ENCODE data around the gene ASPSCR1. TPM values are rescaled to one million over a fixed set of nuclear protein-coding genes. Genes with fewer than 3 reads are reported as not detected.

The ASPSCR1 gene
- total and polyA plus RNA-seq, 2 of the 8 experiments (the other 6 are each of a cell fraction or from before 2014, with no cell fraction given) = 33.3 to 43.7 TPM

- H3K56ac ChIP-seq (replicated peaks; ENCODE audit: insufficient read length, low read depth, low read length) = peak within 1 kb of the TSS; percentile 27
- H3K23me2 ChIP-seq (ENCODE audit: low read depth, low read length) = peaks cover 15% of the 10 kb centered on the region; the same call in 1 of the 2 replicates
- ChIA-PET CTCF (ENCODE audit: partially characterized antibody) (interaction anchor here (0.6 to 3.2 kb wide), 16 partner anchors 12 to 198 kb away, joined by 3 to 16 read pairs (median 4); partner anchors contain the start of genes CENPX, LRRC45 and NOTUM), POLR2A (ENCODE audit: partially characterized antibody) (interaction anchor here (0.8 to 14.6 kb wide), 21 partner anchors 8 to 226 kb away, joined by 3 to 150 read pairs (median 4); partner anchors contain the start of genes MYADML2, NPB, PCYT2 and PYCR1)
- peaks cover 0 to 12% (median 9%) of the 10 kb centered on the region in 4 experiments; a peak in 4 of 7 replicates for H3K27me3 ChIP-seq (replicated peaks in 1 of 4; ENCODE audit: control insufficient read depth in 3 of 4, extremely low read depth in 1 of 4, insufficient read depth in 3 of 4, low read length in 3 of 4)
- H3K14ac ChIP-seq (ENCODE audit: insufficient read length) = no peak within 1 kb of the TSS
- no peak within 1 kb of the TSS for H2BK15ac ChIP-seq (ENCODE audit: low read length)
- H4K5ac ChIP-seq (ENCODE audit: insufficient read length, low read depth, low read length) = peak within 1 kb of the TSS; percentile 54
- peak within 1 kb of the TSS; percentile 94 for H4K91ac ChIP-seq (replicated peaks; ENCODE audit: insufficient read length, low read length)
- peaks cover 0 to 1% (median 0%) of the 10 kb centered on the region in 4 experiments; a peak in 1 of 8 replicates for H3K36me3 ChIP-seq (ENCODE audit: control insufficient read depth in 2 of 4, insufficient read depth in 4 of 4, low read length in 3 of 4)
- peak within 1 kb of the TSS; percentile 67 to 89 (median 70) for H3K4me3 ChIP-seq (ENCODE audit: extremely low read depth in 1 of 4, insufficient read depth in 2 of 4, low read depth in 3 of 4, low read length in 4 of 4)
- H2BK12ac ChIP-seq (ENCODE audit: low read depth, low read length) = no peak within 1 kb of the TSS
- H3K79me1 ChIP-seq (ENCODE audit: low read depth, low read length) = peaks cover 24% of the 10 kb centered on the region
- H2AFZ ChIP-seq (ENCODE audit: low read length) = no peak within 1 kb of the TSS; the same call in 1 of the 2 replicates
- H3K4ac ChIP-seq (replicated peaks; ENCODE audit: insufficient read length, low read depth, low read length) = peak within 1 kb of the TSS; percentile 21
- peak within 1 kb of the TSS; percentile 71; the same call in 1 of the 2 replicates for H2AK5ac ChIP-seq (ENCODE audit: low read depth, low read length)
- peak within 1 kb of the TSS; percentile 17 for H3K23ac ChIP-seq (ENCODE audit: insufficient read length)
- peaks cover 6 to 35% of the 10 kb centered on the region in 2 experiments; a peak in 3 of 4 replicates for H3K79me2 ChIP-seq (ENCODE audit: control insufficient read depth in 1 of 2, insufficient read depth in 2 of 2, low read length in 2 of 2)
- no peak within 1 kb of the TSS for H2BK120ac ChIP-seq (replicated peaks; ENCODE audit: low read depth, low read length)
- H4K20me1 ChIP-seq (replicated peaks in 1 of 2; ENCODE audit: control insufficient read depth in 1 of 2, insufficient read depth in 2 of 2, low read length in 2 of 2) = peaks cover 9 to 26% of the 10 kb centered on the region in 2 experiments
- FAIRE-seq = no peak
- whole genome bisulfite sequencing, 2 experiments (ENCODE audit: extremely low coverage in 1 of 2, insufficient coverage in 1 of 2, insufficient read length in 1 of 2, insufficient replicate concordance in 2 of 2, low coverage in 1 of 2, low lambda C conversion rate in 2 of 2, missing lambda C conversion rate in 1 of 2) = 1% methylated on average over 44 of the region's 98 CpGs; no CpG with 5 or more reads in 1 of the 2 experiments
- H3K18ac ChIP-seq (ENCODE audit: extremely low read depth, low read length) = peak within 1 kb of the TSS; percentile 62
- peak within 1 kb of the TSS; percentile 89 for H4K8ac ChIP-seq (ENCODE audit: extremely low read depth, insufficient read depth, low read length)
- H3K27ac ChIP-seq (ENCODE audit: low read depth, low read length) = peak within 1 kb of the TSS; percentile 72
- H3K4me2 ChIP-seq (ENCODE audit: insufficient read depth in 1 of 2, low read depth in 2 of 2, low read length in 2 of 2) = peak within 1 kb of the TSS; percentile 88 to 94
- H3K4me1 ChIP-seq (replicated peaks in 1 of 4; ENCODE audit: control insufficient read depth in 3 of 4, insufficient read depth in 4 of 4, low read length in 3 of 4) = peaks cover 0 to 37% (median 28%) of the 10 kb centered on the region in 4 experiments; a peak in 6 of 7 replicates
- H2BK5ac ChIP-seq (ENCODE audit: low read depth, low read length) = peak within 1 kb of the TSS; percentile 75
- no peaks in the 10 kb centered on the region for H3K9me3 ChIP-seq (ENCODE audit: insufficient read depth in 2 of 2, low read depth in 1 of 2, low read length in 1 of 2)
- H2BK20ac ChIP-seq (ENCODE audit: low read length) = no peak within 1 kb of the TSS
- peak; percentile 70 to 95 for DNase-seq (ENCODE audit: low read depth in 1 of 2, low spot score in 2 of 2)
- peak within 1 kb of the TSS; percentile 39 to 75 (median 54); a peak in 6 of 7 replicates for H3K9ac ChIP-seq (replicated peaks in 1 of 4; ENCODE audit: extremely low read depth in 1 of 4, low read depth in 3 of 4, low read length in 3 of 4)
- TF ChIP-seq HDAC2 (IDR thresholded peaks at IDR 0.05; ENCODE audit: borderline replicate concordance in 1 of 2, low read depth in 2 of 2, low read length in 2 of 2) = no peak
- no peak for TF ChIP-seq SRF (IDR thresholded peaks at IDR 0.05; ENCODE audit: low read depth, low read length)
- TF ChIP-seq RAD21 (IDR thresholded peaks at IDR 0.05 in 1 of 2, conservative IDR thresholded peaks at IDR 0.05 in 1 of 2; ENCODE audit: low read depth in 2 of 2, low read length in 2 of 2) = peak; percentile 42 to 69
- TF ChIP-seq, protein P1, sequence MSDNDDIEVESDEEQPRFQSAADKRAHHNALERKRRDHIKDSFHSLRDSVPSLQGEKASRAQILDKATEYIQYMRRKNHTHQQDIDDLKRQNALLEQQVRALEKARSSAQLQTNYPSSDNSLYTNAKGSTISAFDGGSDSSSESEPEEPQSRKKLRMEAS (IDR thresholded peaks at IDR 0.05) = peak; percentile 62
- 0 out of 2 replicates have a peak, but pooled peaks have one; percentile 26 for TF ChIP-seq KDM5A (IDR thresholded peaks at IDR 0.05; ENCODE audit: low read length)
- peak; percentile 76 for TF ChIP-seq NRF1 (IDR thresholded peaks at IDR 0.05; ENCODE audit: low read depth, low read length)
- no peak for TF ChIP-seq SIRT6 (IDR thresholded peaks at IDR 0.05; ENCODE audit: low read length)
- TF ChIP-seq TAF1 (IDR thresholded peaks at IDR 0.05; ENCODE audit: low read depth, low read length) = 0 out of 2 replicates have a peak, but pooled peaks have one; percentile 54
- peak; percentile 86; the same call in 1 of the 2 replicates for TF ChIP-seq SP4 (IDR thresholded peaks at IDR 0.05; ENCODE audit: low read length)
These were observed 49.5 kb upstream of the ASPSCR1 start, which contains the start of gene MAFG for GRCh38 chr17:81927653-81928543. MAFG (minus strand) TSS chr17:81927735; CDS start chr17:81923185, 4,550 bp downstream.
